Activated naive CD4-positive, alpha-beta T cell treated with anti-CD3 and anti-CD28 coated beads, Interleukin-2, amount 50 U/mL, for 16 hours (primary cell): Measurements from ENCODE around the gene C13orf46.

Experiments used
- DNase-seq: peaks from one replicate; pipeline ENCODE4 v3.0.0-alpha.2; 2020

C13orf46 gene

GRCh38 chr13:113952983-113953520 lies 20.8 kb downstream of the C13orf46 start:
- DNase-seq: no peak

- no peak for DNase-seq
Measured at GRCh38 chr13:113952151-113952982, 21.5 kb downstream of the C13orf46 start.

GRCh38 chr13:113951246-113951999 lies 22.5 kb downstream of the C13orf46 start:
- DNase-seq: peak; percentile 68

GRCh38 chr13:113950451-113951245 lies 23.2 kb downstream of the C13orf46 start:
- no peak for DNase-seq

GRCh38 chr13:113949546-113949945 lies 24.3 kb downstream of the C13orf46 start:
- no peak for DNase-seq

- DNase-seq: no peak
Measured at GRCh38 chr13:113948034-113948742, 25.7 kb downstream of the C13orf46 start.

- DNase-seq: no peak
Measured at GRCh38 chr13:113947311-113948033, 26.4 kb downstream of the C13orf46 start.

- no peak for DNase-seq
Measured at GRCh38 chr13:113946409-113947181, 27.3 kb downstream of the C13orf46 start.

- DNase-seq: no peak
Measured at GRCh38 chr13:113945857-113946408, 27.9 kb downstream of the C13orf46 start.

- no peak for DNase-seq
Measured at GRCh38 chr13:113943821-113944565, 29.9 kb downstream of the C13orf46 start.

- no peak for DNase-seq
Measured at GRCh38 chr13:113942591-113943103, 31.2 kb downstream of the C13orf46 start.

GRCh38 chr13:113941571-113942191 lies 32.2 kb downstream of the C13orf46 start:
- no peak for DNase-seq

- no peak for DNase-seq
Measured at GRCh38 chr13:113939944-113940297, 34.0 kb downstream of the C13orf46 start.

GRCh38 chr13:113939129-113939943 lies 34.5 kb downstream of the C13orf46 start:
- DNase-seq: no peak

- no peak for DNase-seq
Measured at GRCh38 chr13:113938716-113939115, 35.2 kb downstream of the C13orf46 start.

GRCh38 chr13:113938246-113938645 lies 35.6 kb downstream of the C13orf46 start:
- DNase-seq: no peak

GRCh38 chr13:113937527-113938180 lies 36.2 kb downstream of the C13orf46 start:
- no peak for DNase-seq

GRCh38 chr13:113937073-113937472 lies 36.8 kb downstream of the C13orf46 start:
- DNase-seq: no peak
